SH-SY5Y (cell line): ENCODE measurements around the gene DEFB121.

Experiments used
- GATA2 ChIP-seq: IDR thresholded peaks from 2 replicates; pipeline ENCODE4 v1.6.1; 2011; ENCODE audit warnings: mild to moderate bottlenecking, low read depth, low read length
- GATA3 ChIP-seq: IDR thresholded peaks from 2 replicates; pipeline ENCODE4 v1.6.1; 2011; ENCODE audit warnings: low read depth, mild to moderate bottlenecking, low read length, moderate library complexity

DNA sequence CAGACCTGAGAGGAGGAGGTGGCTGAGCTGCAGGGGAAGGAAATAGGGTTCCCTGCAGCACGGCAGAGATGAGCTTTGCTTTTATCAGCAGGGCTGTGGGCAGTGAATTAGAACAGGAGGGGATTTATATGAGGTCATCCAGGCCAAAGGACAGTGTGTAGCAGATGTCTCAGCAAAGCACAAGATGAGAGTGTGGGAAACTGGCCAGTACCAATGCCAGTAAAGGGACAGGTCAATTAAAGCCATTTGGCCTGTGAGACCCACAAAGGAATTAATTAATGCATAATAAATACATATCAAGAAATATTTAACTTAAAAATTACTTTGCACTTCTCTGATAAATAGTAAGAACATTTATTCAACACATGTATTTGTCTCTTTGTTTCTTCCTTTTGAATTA lies 15.5 kb downstream of the DEFB121 start, which contains the start of gene DEFB119:
- TF ChIP-seq GATA2 (no peak), GATA3 (no peak)
